HCEC 1CT (cell line): ENCODE data around the gene GHSR.

ENCODE experiments used
- DNase-seq: peaks from one replicate; pipeline ENCODE4 v3.0.0-alpha.2; 2017

GHSR gene, protein sequence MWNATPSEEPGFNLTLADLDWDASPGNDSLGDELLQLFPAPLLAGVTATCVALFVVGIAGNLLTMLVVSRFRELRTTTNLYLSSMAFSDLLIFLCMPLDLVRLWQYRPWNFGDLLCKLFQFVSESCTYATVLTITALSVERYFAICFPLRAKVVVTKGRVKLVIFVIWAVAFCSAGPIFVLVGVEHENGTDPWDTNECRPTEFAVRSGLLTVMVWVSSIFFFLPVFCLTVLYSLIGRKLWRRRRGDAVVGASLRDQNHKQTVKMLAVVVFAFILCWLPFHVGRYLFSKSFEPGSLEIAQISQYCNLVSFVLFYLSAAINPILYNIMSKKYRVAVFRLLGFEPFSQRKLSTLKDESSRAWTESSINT

DNA sequence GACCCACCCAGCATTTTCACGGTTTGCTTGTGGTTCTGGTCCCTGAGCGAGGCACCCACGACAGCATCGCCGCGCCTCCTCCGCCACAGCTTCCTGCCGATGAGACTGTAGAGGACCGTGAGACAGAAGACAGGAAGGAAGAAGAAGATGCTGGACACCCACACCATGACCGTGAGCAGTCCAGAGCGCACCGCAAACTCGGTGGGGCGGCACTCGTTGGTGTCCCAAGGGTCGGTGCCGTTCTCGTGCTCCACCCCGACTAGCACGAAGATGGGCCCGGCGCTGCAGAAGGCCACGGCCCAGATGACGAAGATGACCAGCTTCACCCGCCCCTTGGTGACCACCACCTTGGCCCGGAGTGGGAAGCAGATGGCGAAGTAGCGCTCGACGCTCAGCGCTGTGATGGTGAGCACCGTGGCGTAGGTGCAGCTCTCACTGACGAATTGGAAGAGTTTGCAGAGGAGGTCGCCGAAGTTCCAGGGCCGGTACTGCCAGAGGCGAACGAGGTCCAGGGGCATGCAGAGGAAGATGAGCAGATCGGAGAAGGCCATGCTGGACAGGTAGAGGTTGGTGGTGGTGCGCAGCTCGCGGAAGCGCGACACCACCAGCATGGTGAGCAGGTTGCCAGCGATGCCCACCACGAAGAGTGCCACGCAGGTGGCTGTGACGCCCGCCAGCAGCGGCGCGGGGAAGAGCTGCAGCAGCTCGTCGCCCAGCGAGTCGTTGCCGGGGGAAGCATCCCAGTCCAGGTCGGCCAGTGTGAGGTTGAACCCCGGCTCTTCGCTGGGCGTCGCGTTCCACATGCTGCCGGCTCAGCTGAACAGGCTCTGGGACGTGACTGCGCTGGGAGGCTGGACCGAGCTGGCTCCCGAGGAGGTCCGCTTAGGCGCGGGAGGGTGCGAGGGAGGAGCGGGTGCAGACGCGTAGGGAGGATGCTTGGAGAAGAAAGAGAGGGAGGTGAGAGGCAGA, at the start of gene GHSR:
Gene GHSR (minus strand): TSS at position 846 of the 969 bp plus-strand sequence. CDS start 43 bp downstream, at position 803.
- no peak for DNase-seq

DNA sequence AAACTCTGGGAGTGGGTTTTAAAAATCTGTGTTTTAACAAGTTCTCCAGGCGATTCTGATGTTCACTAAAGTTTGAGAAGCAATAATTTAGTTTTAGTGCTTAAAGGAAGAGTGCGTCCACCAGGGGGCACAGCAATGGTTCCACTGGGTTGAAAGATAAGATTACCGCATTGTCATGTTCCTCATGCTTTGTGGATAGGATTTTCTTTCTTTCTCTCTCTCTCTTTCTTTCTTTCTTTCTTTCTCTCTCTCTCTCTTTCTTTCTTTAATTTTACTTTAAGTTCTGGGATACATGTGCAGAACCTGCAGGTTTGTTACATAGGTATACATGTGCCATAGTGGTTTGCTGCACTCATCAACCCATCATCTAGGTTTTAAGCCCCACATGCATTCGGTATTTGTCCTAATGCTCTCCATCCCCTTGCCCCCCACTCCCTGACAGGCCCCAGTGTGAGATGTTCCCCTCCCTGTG, 42.0 kb upstream of the GHSR start:
- peak; percentile 60 for DNase-seq

DNA sequence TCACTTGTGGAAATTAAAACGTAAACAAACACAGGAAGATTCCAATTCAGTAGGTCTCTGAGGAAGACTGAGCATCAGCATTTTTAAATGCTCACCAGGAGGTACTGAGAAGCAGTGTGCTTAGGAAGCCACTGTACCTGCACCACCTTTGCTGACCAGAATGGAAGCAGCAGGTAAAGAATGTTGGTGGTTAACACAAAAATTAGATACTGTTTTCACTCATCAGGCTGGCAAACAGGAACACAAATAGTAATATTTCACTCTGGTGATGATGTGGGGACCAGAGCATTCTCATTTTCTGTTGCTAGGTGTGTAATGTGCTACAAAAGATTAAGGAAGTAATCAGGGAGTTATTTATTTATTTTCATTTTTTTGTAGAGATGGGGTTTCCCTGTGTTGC, 29.9 kb upstream of the GHSR start:
- no peak for DNase-seq

DNA sequence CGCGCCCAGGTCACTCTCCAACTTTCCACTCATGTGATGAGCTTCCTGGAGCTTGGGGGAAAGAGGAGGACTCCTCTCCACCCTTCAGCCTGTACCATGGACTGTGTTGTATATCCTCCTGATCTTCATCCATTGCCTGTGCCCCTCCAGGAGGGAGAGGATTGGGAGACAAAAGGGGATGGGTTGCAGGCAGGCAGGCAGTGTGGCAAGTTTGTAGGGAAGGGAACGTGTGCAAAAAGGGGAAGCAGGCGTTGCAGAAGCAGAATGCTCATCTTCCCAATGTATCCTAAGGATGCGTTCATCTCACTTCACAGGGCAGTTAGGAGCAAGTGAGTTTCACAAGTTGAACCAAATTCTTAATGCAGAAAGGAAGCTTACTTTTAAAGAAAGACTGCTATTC, 28.1 kb upstream of the GHSR start:
- no peak for DNase-seq

DNA sequence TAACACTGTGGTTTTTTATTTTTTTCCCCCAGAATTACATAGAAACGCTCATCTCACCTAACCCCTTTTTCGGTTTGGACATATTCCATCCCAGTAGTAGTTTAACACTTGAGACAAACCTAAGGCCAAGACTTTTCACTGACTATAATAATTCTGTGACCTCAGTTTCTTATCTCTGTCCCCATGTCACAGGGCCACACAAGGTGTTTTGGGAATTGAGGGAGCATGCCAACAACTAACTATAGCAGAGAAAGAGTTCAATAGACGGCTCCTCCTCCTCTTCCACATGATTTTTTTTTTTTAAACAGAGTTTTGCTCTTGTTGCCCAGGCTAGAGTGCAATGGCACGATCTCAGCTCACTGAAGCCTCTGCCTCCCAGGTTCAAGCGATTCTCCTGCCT, 27.4 kb upstream of the GHSR start:
- DNase-seq, result no peak

DNA sequence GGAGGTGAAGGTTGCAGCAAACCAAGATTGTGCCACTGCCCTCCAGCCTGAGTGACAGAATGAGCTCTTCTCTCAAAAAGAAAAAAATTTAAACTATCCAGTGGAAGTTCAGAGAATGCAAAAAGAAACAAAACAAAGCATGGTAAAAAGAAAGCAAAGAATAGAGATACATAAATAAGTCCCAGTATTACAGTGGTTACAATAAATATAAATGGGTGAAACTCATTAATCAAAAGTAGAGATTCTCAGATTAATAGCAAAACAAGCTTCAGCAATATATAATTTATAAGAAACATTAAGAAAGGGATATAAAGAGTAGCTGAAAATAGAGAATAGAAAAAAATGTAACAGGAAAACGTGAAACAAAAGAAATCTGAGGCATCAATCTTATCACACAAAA, 23.6 kb upstream of the GHSR start:
- DNase-seq, result no peak

DNA sequence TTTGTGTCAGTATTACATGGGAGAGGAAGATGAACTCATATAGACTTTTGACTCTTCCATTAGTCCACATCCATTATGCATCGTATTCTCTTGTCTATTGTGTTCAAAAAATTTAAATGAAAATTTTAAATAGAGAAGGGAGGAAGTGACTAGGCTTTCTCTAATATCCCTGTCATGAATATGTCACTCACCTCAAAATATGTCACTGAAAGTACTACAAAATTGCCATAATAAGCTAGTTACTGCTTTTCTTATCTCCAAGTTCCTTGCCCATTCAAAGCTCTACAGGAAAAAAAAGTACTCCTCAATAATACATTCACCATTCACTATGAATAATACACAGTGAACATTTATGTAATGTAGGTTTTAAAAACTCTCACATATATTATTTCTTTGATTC, 22.3 kb upstream of the GHSR start:
- DNase-seq, result no peak

DNA sequence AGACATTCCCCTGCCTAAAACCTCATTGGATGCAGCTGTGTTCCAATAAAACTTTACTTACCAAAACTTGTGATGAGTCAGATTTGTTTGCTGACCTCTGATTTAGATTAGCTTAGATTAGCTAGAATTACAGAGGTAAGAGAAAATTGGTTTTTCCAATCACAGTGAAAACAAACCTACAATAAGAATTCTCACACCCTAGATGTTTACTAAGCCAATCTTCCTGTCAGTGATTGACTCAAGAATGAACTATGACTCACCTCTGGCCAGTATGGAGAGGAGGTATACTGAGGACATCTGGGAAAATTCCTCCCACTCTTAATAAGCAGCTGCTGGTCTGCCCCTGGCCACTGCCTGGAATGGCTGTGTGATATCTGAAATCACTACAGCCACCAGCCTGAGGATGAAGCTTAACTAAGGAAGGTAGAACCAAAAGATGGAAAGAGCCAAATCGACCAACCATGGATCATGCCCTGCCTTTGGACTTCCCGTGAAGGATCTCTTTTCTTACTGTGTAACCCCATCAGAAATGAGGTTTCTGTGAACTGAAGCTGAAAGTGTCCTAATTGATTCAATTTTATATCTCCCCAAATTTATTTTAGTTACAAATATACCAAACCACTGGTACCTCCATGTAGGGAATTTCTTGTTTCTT, 19.0 kb upstream of the GHSR start:
- DNase-seq, result peak; percentile 88

DNA sequence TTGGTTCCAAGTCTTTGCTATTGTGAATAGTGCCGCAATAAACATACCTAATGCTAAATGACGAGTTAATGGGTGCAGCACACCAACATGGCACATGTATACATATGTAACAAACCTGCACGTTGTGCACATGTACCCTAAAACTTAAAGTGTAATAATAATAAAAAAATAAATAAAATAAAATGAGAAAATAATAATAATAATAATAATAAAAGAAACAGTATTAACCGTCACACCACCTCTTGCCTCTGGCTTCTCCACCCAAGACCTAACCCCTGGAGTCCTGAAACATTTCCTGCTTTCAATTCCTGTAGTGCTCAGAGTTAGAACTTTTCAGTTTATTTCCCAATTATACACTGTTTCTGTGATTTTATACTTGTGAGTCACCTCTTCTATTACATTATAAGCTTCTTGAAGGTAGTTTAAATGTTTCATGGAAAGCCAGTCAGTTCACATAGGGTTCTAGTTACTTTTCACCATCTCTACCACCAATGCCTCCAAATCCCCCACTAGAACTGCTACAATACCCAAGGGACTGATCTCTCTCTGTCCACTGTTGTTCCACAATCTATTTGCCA, 18.4 kb upstream of the GHSR start:
- peak; percentile 53 for DNase-seq

DNA sequence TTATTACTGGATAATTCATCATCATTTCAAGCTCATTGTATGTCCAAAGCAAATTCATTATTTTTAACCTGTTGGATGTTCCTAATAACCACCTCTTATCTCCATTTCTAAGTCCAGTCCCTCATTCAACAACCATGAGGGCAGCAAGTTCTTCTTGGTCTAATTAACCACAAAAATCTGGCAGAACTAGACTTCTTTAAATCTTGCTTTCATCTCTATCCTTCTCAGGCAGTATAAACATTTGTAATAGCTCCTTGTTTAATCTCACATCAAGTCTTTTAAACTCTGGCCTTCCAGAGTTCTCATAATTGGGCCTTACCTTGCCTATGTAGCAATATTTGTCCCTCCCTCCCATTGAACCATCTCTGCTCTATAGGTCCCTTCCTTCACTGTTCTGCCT, 17.0 kb upstream of the GHSR start:
- DNase-seq, result no peak

DNA sequence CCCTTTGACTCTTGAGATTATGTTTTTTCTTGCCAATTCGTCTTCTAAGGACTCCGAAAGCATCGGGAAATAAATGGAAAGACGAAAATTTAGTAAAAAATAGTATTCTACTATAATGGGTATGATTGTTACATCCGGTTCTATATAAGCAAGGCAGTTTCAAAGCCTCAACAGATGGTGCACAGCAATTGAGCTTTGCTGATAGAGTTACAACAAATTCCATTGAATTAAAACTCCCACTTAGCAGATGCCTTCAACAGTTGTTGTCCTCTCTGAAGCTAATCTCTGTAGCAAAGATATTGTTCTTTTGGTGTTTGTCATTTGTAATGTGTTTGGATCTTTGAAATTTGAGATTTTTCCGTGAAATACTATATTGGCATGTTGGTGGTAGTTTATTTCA, 16.1 kb upstream of the GHSR start:
- no peak for DNase-seq

DNA sequence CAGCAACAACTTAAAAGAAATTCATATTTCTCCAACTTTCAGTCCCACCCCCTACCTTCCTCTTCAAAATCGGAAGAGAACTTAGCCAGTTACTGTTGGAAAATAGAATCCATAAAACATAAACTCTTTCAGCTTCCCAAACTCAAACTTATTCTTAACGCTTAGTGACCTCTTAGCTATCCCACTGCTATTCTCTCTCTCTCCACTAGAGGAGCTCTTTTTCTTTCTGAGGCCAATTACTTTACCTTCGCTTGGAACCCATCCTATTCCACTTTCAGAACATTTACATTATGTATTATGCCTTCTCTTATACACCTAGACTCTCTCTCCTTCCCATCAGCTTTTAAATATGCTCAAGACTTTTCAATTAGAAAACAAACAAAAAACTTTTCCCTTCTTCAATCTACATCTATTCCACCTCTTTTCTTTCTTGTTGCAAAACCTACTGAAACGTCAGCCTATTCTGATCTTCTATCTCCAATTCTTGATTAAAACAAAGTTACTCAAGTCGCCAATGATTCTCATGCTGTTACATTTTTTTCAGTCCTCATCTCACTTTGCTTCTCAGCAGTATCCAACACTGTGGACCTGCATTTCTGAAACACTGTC, 13.4 kb upstream of the GHSR start:
- DNase-seq, result peak; percentile 40

DNA sequence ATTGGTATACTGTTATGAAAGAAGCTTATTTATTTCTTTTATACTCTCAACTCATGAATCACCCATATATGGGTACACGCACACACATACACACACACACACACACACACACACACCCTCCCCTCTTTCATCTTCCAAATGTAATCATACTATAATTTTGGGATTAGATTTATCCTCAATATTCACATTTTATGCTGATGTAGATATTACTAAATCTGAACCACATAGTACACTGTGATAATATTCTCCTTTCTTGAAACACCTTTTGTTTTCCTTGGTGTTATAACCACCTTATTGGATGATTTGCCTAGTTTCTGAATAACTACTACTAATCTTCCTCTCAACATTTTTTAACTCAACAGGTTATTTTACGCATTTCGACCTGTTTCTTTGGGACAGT, 8.1 kb upstream of the GHSR start:
- DNase-seq, result no peak

DNA sequence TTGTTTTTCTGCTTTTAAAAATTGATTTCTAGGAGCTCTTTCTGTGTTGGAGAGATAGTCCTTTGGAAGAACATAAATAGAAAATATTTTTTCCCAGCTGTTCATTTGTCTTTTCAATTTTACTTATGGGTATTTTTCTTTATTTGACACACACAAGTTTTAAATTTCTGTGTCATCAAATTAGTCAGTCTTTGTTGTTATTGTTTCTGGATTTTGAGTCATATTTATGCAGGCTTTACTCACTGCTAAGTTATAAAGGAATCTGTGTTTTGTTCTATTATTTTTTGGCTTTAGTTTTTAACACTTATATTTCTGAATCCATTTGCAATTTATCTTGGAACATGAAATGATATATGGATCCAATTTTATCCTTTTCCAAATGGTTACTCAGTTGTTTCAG, 5.9 kb upstream of the GHSR start:
- peak; percentile 56 for DNase-seq

DNA sequence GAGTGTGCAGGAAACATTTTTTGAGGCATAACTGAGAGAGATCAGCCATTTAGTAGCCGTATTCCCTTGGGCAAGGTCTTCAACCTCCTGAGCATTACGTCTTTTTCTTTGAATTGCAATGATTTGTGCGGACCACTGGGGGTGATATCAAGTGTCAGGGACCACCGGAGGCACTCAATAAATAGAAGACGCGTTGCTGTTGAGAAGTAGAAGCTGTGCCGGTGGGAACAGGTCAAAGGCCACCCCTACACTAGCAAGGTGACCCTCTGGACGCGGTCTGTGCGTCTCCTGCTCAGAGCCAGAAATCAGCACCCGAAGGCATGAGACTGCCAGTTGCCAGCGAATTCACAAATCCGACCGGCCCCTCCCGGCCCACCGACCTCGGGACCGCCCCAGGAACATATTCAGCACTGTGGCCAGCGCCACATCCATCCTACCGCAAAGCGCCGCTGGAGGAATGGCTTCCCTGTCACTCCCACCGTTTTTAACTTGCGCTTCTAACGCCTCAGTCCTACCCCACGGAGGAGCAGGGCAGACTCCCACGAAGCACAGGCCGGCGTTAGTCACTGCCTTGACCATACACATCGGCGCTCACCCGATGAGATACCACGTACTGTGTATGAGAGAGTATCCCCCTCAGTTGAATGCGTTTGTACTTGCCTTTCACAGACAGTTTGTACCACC, 1.4 kb upstream of the GHSR start:
- DNase-seq, result peak; percentile 8

DNA sequence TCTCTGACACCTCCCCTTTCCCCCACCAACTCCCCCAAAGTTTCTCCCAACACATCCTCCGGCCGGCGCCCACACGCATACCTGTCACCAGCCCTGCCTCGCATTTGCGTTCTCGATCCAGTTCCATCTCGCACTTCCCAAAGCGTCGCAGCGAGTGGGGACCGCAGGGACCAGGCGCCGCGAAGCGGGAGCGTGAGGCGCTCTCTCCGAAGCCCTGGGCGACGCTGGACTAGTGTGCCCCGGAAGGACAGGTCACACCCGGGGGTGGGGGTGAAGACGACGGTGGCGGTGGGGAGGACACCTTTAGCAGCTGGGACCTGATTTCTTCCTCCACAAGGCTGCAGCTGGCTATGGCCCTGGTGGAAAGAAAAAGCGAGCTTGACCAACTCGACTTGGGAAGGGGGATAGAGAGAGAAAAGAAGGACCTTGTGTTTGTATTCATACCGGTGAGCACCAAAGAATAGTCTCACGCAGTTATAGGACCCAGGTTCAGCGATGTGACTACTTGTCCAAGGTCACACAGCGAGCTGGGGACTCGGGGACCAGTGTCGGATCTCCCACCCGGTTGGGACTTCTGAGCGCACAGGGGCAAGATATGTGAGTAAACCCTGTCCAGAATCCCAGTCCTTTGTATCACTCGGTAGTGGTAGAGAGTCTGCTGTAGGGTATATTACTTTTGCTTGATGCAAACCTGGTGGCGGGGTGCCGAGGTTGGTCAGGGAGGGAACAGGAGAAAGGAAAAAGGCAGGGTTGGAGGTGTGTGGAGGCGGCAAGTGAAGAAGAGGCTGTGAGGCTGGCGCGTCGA, 607 bp upstream of the GHSR start:
- no peak for DNase-seq

DNA sequence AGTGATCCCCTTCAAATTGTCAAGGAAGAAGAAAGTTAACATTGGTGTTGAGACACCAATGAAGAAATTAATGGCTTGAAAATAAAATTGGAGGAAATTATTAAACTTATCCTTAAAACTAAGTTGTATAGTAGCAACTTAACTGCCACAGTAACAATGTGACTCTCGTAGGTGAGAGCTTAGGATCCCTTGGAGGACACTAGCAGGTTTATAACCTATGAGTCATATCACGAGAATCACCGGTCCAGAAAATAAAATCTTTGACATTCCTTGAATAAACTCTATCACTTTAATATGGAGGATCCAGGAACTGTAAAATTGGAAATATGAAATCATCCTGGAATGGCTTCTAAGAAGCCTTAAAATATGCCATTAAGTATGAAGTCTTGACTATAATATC, 2.1 kb downstream of the GHSR start:
- no peak for DNase-seq

DNA sequence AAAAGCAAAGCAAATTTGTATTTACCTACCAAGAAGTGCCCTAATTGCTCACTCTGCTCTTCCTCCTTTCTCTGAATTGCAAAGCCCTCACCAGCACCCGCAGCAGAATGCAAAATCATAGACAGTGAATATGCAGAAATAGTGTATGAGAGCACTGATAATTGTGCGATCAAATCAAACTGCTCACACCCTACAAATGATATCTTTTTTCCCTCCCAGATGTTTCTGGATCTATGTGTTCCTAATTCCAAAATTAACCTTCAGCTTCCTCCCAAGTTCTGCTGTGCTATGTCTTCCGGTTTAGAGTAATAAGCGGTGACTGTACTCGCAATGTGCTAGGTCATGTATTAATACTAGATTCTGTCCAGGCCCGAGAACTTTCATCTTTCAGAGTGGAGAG, 3.4 kb downstream of the GHSR start:
- no peak for DNase-seq

DNA sequence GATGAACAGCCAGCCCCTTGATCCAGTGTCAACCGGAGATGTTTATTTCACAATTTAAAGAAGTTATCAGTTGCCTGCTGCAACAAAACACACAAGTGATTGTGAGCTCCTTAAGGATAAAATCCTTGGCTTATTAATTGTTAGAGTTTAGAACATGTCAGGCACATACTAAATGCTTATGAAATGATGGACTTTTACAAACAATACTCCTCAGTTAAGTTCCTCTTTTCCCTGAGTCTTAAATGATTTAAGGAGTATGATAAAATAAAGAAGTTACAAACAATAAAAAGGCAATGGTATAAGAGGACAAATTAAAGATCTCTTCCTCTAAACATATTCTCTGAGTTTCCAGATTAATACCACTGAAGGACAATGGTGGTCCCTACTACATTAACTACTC, 5.7 kb downstream of the GHSR start:
- no peak for DNase-seq

DNA sequence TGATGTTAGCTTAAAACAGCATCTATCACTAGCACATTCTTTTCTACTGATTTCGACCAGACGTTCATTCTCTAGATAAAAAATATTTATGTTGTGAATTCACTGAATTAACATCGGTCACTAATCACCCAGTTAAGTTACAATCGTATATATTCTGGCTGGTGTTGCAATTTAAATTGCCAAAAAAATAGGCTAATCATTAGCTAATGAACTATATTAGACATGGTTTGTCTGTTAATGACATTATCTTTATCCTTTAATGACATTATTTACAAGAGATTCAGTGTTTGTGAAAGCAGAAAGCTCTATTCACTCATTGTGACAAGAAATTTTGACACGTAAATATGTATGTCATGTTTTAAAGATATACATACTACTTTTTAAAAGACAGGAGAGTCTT, 6.7 kb downstream of the GHSR start:
- no peak for DNase-seq

DNA sequence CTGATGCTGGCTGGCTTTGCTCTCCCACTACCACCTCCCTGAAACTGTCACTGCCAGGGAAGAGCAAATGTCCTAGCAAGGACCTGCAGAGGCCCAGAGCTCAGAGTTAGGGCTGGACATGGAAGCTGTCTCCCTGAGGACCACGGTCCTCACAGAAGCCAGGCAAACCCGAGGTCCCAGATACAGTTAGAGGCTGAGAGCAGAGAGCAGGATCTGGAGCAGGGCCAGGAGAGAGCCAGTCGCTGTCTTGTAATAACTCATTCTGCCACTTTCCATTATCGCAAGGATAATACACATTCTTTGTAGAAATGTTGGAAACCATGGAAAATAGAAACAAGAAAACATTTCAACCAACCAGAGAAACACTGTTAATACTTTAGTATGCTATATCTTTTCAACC, 10.1 kb downstream of the GHSR start:
- DNase-seq, result no peak
